ENCODE results near the gene MAGEA2B. TPM values are rescaled to one million over a fixed set of nuclear protein-coding genes. Genes with fewer than 3 reads are reported as not detected.

The MAGEA2B gene
- total RNA-seq, 1 donor from 2014 or later: not detected

Other genes starting within 250 kb of the MAGEA2B start
- gene GABRQ, start 76.7 kb upstream of the MAGEA2B start, total RNA-seq: 0.06 and 0.22 TPM in 2 replicates
- not detected in 2 replicates for gene MAGEA3, start 15.8 kb upstream of the MAGEA2B start, total RNA-seq
- gene CSAG2, start 5.4 kb upstream of the MAGEA2B start, total RNA-seq: not detected in 2 replicates
- not detected in 2 replicates for gene CSAG1, start 19.1 kb downstream of the MAGEA2B start, total RNA-seq
- not detected in 2 replicates for gene MAGEA12, start 19.1 kb downstream of the MAGEA2B start, total RNA-seq
- not detected in 2 replicates for gene MAGEA2, start 39.2 kb downstream of the MAGEA2B start, total RNA-seq
- gene CSAG3, start 44.6 kb downstream of the MAGEA2B start, total RNA-seq: not detected in 2 replicates
- gene MAGEA6, start 55.1 kb downstream of the MAGEA2B start, total RNA-seq: not detected in 2 replicates
- 34.4 and 53.7 TPM in 2 replicates for gene CETN2, start 116.1 kb downstream of the MAGEA2B start, total RNA-seq
- 19.3 and 47.4 TPM in 2 replicates for gene NSDHL, start 116.4 kb downstream of the MAGEA2B start, total RNA-seq
- 14.4 and 41.6 TPM in 2 replicates for gene ZNF185, start 183.4 kb downstream of the MAGEA2B start, total RNA-seq